HG03432 (cell line): ENCODE results near the gene PANX2.

Source experiments
- ATAC-seq: cut with Tn5 transposase; IDR thresholded peaks from one replicate; pipeline ENCODE4 v1.9.1; 2021; ENCODE audit warnings: mild to moderate bottlenecking, moderate library complexity; ENCODE audit not compliant: unreplicated experiment

The PANX2 gene

DNA sequence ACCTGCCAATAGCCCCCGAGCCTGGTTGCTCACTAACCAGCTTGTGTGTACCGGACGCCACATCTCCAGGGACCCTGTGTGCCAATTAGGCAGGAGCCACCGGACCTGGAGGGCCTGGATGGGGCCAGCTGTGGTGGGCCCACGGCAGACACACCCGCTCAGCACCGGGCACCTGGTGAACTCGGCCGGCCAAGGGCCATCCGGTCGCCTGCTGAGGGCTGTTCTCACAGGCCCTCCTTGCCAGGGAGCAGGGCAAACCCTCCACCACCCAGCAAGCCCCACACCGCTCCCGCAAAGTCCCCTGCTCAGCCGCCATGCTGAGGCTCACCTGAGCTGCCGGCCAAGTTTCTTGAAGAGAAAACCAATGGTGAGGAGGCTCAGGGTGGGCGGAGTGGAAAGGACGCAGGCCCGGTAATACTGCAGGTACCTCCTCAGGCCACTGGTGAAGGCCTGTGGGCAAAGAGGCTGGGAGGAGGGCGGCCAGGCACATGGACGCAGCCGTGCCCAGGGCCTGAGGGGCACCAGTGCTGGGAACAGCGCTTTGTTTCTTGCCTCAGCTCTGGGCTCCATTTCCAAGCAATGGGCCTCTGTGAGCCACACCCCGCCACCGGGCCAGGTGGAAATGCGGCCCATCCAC is 57.2 kb downstream of the PANX2 start:
- no peak for ATAC-seq

DNA sequence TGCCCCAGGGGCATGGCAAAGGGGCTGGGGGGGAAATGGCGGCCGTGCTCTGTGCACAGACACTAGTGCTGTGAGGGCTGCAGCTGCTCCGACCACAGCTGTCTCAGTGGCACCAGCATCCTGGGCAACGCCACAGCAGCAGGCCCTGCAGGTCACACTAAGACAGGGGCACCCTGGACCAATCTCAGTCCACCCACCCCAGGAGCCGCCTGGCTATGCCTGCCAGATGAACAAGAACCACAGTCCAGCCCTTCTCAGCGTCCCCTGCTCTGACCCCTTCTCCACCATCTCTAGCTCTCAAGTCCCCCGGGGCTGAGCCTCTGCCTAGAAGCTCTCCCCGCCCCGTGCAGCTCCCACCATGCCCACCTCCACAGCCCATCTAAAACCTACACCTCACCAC is 57.8 kb downstream of the PANX2 start:
- ATAC-seq, result no peak

DNA sequence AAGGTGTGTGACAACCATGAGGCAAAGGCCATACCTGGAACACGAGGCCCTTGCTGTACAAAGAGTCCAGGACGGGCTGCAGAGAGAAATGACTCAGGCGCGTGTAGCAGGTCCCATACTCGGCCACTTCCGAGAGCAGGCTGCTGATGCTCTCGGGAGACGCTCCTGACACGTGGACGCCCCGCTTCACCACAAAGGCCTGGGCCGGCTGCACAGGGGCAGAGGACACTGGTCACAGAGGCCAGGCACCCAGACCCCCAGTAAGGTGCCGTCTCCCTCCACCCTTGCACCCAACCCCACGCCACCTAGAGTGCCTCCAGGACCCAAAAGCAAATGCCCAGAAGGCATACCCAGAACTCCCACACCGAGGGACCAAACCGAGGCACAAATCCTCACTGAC is 58.8 kb downstream of the PANX2 start:
- ATAC-seq, result no peak
